Measurements from ENCODE around the gene EYA3. TPM values are rescaled to one million over a fixed set of nuclear protein-coding genes. Genes with fewer than 3 reads are reported as not detected.

The EYA3 gene
- total and polyA plus RNA-seq, 10 donors = 3.5 to 26.4 (median 20.1) TPM

GRCh38 chr1:27970401-27970800 is 118.0 kb downstream of the EYA3 start:
- DNase-seq = no peak
- TF ChIP-seq POLR2A (IDR thresholded peaks at IDR 0.05) (no peak), CTCF (IDR thresholded peaks at IDR 0.05 in 8 of 11, conservative IDR thresholded peaks at IDR 0.05 in 3 of 11) (no peak), POLR2AphosphoS5 (IDR thresholded peaks at IDR 0.05) (no peak)
- H3K27me3 ChIP-seq (replicated peaks in 1 of 7) = no peaks in the 10 kb centered on the region
- H3K4me3 ChIP-seq = no peak overlapping the region
- peaks cover 0 to 9% (median 0%) of the 10 kb centered on the region in 6 donors for H3K4me1 ChIP-seq
- H3K36me3 ChIP-seq = peaks cover 0 to 90% (median 40%) of the 10 kb centered on the region in 6 donors
- no peaks in the 10 kb centered on the region for H3K9me3 ChIP-seq
- intact Hi-C loops (cut with DNase I; ENCODE audit: low total_unique reads) = no loop called here
- 89 to 94% (median 90%) methylated on average over 6 of the region's 6 CpGs for WGBS, 5 donors
- H3K27ac ChIP-seq = no peak overlapping the region

- TF ChIP-seq CTCF (IDR thresholded peaks at IDR 0.05 in 8 of 11, conservative IDR thresholded peaks at IDR 0.05 in 3 of 11) (no peak), POLR2AphosphoS5 (IDR thresholded peaks at IDR 0.05) (no peak), POLR2A (IDR thresholded peaks at IDR 0.05) (no peak)
- peaks cover 0 to 90% (median 43%) of the 10 kb centered on the region in 6 donors for H3K36me3 ChIP-seq
- WGBS, 5 donors = 66 to 86% (median 81%) methylated on average over 3 of the region's 3 CpGs
- H3K9me3 ChIP-seq = no peaks in the 10 kb centered on the region
- peak overlapping the region in 1 of 8 donors; percentile 4 for H3K27ac ChIP-seq
- intact Hi-C loops (cut with DNase I; ENCODE audit: low total_unique reads) = no loop called here
- DNase-seq = no peak
- no peaks in the 10 kb centered on the region for H3K27me3 ChIP-seq (replicated peaks in 1 of 7)
- peaks cover 0 to 9% (median 0%) of the 10 kb centered on the region in 6 donors for H3K4me1 ChIP-seq
- H3K4me3 ChIP-seq = no peak overlapping the region
These were observed 119.7 kb downstream of the EYA3 start for GRCh38 chr1:27968692-27969091.

GRCh38 chr1:27967884-27968466 is 120.4 kb downstream of the EYA3 start:
- TF ChIP-seq POLR2A (IDR thresholded peaks at IDR 0.05) = no peak
- Histone ChIP-seq H3K4me3 (no peak overlapping the region), H3K27me3 (replicated peaks in 1 of 7) (no peaks in the 10 kb centered on the region), H3K4me1 (peaks cover 0 to 9% (median 0%) of the 10 kb centered on the region in 6 donors), H3K27ac (peak overlapping the region in 1 of 8 donors; percentile 4), H3K9me3 (no peaks in the 10 kb centered on the region), H3K36me3 (peaks cover 0 to 90% (median 42%) of the 10 kb centered on the region in 6 donors)
- no peak for DNase-seq
- 82 to 91% (median 88%) methylated on average over 4 of the region's 4 CpGs for WGBS, 5 donors
- intact Hi-C loops (cut with DNase I; ENCODE audit: low total_unique reads) = no loop called here

GRCh38 chr1:27967106-27967883 is 121.1 kb downstream of the EYA3 start:
- intact Hi-C loops (cut with DNase I; ENCODE audit: low total_unique reads) = no loop called here
- no peak overlapping the region for H3K27ac ChIP-seq
- H3K27me3 ChIP-seq (replicated peaks in 1 of 7) = no peaks in the 10 kb centered on the region
- peaks cover 0 to 86% (median 39%) of the 10 kb centered on the region in 6 donors for H3K36me3 ChIP-seq
- no peak overlapping the region for H3K4me3 ChIP-seq
- DNase-seq = no peak
- no peaks in the 10 kb centered on the region for H3K9me3 ChIP-seq
- peaks cover 0 to 15% (median 0%) of the 10 kb centered on the region in 6 donors for H3K4me1 ChIP-seq
- 95 to 97% (median 96%) methylated on average over 10 to 12 of the region's 12 CpGs for WGBS, 5 donors
- TF ChIP-seq POLR2A (IDR thresholded peaks at IDR 0.05) (no peak), CTCF (IDR thresholded peaks at IDR 0.05 in 8 of 11, conservative IDR thresholded peaks at IDR 0.05 in 3 of 11) (no peak), POLR2AphosphoS5 (IDR thresholded peaks at IDR 0.05) (no peak)
